GM21526 (cell line): ENCODE measurements around the gene DENND6B.

Experiments
- ATAC-seq: cut with Tn5 transposase; IDR thresholded peaks from one replicate; pipeline ENCODE4 v1.9.1; 2021; ENCODE audit warnings: moderate library complexity; ENCODE audit not compliant: unreplicated experiment, low FRiP score

The DENND6B gene

GRCh38 chr22:50316114-50317065, 10.4 kb downstream of the DENND6B start:
- ATAC-seq = no peak

- ATAC-seq = no peak
These were observed 11.3 kb downstream of the DENND6B start for GRCh38 chr22:50315289-50316113.

- peak; percentile 57 for ATAC-seq
These were observed 12.1 kb downstream of the DENND6B start for GRCh38 chr22:50314455-50315288.

GRCh38 chr22:50314081-50314454, 12.7 kb downstream of the DENND6B start:
- ATAC-seq = no peak

- ATAC-seq = no peak
These were observed 13.2 kb downstream of the DENND6B start for GRCh38 chr22:50313600-50313999.

- no peak for ATAC-seq
These were observed 13.8 kb downstream of the DENND6B start for GRCh38 chr22:50313021-50313420.

GRCh38 chr22:50312371-50312770, 14.4 kb downstream of the DENND6B start:
- ATAC-seq = no peak

GRCh38 chr22:50311606-50312351, 15.0 kb downstream of the DENND6B start:
- ATAC-seq = no peak

GRCh38 chr22:50310949-50311444, 15.8 kb downstream of the DENND6B start:
- no peak for ATAC-seq

- ATAC-seq = no peak
These were observed 16.6 kb downstream of the DENND6B start for GRCh38 chr22:50310031-50310722.

GRCh38 chr22:50309601-50309991, 17.2 kb downstream of the DENND6B start:
- ATAC-seq = no peak

- ATAC-seq = no peak
These were observed 17.7 kb downstream of the DENND6B start for GRCh38 chr22:50308986-50309600.

GRCh38 chr22:50308597-50308935, 18.2 kb downstream of the DENND6B start:
- ATAC-seq = no peak

- no peak for ATAC-seq
These were observed 18.8 kb downstream of the DENND6B start for GRCh38 chr22:50307890-50308596.

GRCh38 chr22:50306753-50307749, 19.8 kb downstream of the DENND6B start, which contains the start of gene PLXNB2:
Gene PLXNB2, minus strand, starts transcription at chr22:50307646. Its CDS starts 17,062 bp downstream, at chr22:50290584.
- no peak for ATAC-seq

- no peak for ATAC-seq
These were observed 20.8 kb downstream of the DENND6B start for GRCh38 chr22:50305923-50306566.
